ENCODE measurements around the gene IER5. TPM values are rescaled to one million over a fixed set of nuclear protein-coding genes. Genes with fewer than 3 reads are reported as not detected.
"Not testable (repeated sequence)": the region's sequence is repeated elsewhere in the genome, so short reads cannot be mapped to it uniquely, and the experiment has no call there.

The IER5 gene
- total RNA-seq, 1 donor from 2014 or later, result 3.0 TPM

- ATAC-seq (no peak), DNase-seq (ENCODE audit: low spot score) (no peak)
These were observed 24.6 kb downstream of the IER5 start for GRCh38 chr1:181113059-181113641.

- ATAC-seq (no peak), DNase-seq (ENCODE audit: low spot score) (no peak)
These were observed 26.3 kb downstream of the IER5 start for GRCh38 chr1:181114574-181115367.

GRCh38 chr1:181115368-181115684, 26.8 kb downstream of the IER5 start:
- ATAC-seq (no peak), DNase-seq (ENCODE audit: low spot score) (no peak)

GRCh38 chr1:181115971-181116370, 27.5 kb downstream of the IER5 start:
- not testable (repeated sequence) for ATAC-seq; DNase-seq (ENCODE audit: low spot score)

- DNase-seq (ENCODE audit: low spot score) (no peak), ATAC-seq (no peak)
These were observed 28.4 kb downstream of the IER5 start for GRCh38 chr1:181116819-181117390.

- no peak for ATAC-seq
- DNase-seq (ENCODE audit: low spot score), result no peak
These were observed 29.3 kb downstream of the IER5 start for GRCh38 chr1:181117648-181118449.

- ATAC-seq, result no peak
- DNase-seq (ENCODE audit: low spot score), result no peak
These were observed 30.8 kb downstream of the IER5 start for GRCh38 chr1:181119093-181119989.

GRCh38 chr1:181120924-181121323, 32.4 kb downstream of the IER5 start:
- no peak for ATAC-seq
- no peak for DNase-seq (ENCODE audit: low spot score)

GRCh38 chr1:181121498-181121897, 33.0 kb downstream of the IER5 start:
- DNase-seq (ENCODE audit: low spot score), result no peak
- ATAC-seq, result no peak

GRCh38 chr1:181122222-181122621, 33.7 kb downstream of the IER5 start:
- ATAC-seq, result no peak
- no peak for DNase-seq (ENCODE audit: low spot score)

GRCh38 chr1:181123173-181123572, 34.7 kb downstream of the IER5 start:
- ATAC-seq (no peak), DNase-seq (ENCODE audit: low spot score) (no peak)

- no peak for DNase-seq (ENCODE audit: low spot score)
- ATAC-seq, result peak; percentile 17
These were observed 35.8 kb downstream of the IER5 start for GRCh38 chr1:181124291-181124751.

- no peak for ATAC-seq
These were observed 37.8 kb downstream of the IER5 start for GRCh38 chr1:181126289-181126688.

GRCh38 chr1:181126871-181127587, 38.5 kb downstream of the IER5 start:
- peak; percentile 87 for ATAC-seq
- DNase-seq (ENCODE audit: low spot score), result peak; percentile 71

More at GRCh38 chr1:181126289-181126688, 37.8 kb downstream of the IER5 start:
- DNase-seq (ENCODE audit: low spot score), result no peak

- no peak for DNase-seq (ENCODE audit: low spot score)
- no peak for ATAC-seq
These were observed 39.5 kb downstream of the IER5 start for GRCh38 chr1:181127898-181128453.

GRCh38 chr1:181128592-181129497, 40.3 kb downstream of the IER5 start:
- peak; percentile 33 for ATAC-seq
- DNase-seq (ENCODE audit: low spot score), result no peak

GRCh38 chr1:181129771-181130606, 41.5 kb downstream of the IER5 start:
- no peak for ATAC-seq
- DNase-seq (ENCODE audit: low spot score), result no peak

All from left lobe of liver (tissue), 2 donors.